ENCODE measurements around the gene FIGNL2.

The FIGNL2 gene

DNA sequence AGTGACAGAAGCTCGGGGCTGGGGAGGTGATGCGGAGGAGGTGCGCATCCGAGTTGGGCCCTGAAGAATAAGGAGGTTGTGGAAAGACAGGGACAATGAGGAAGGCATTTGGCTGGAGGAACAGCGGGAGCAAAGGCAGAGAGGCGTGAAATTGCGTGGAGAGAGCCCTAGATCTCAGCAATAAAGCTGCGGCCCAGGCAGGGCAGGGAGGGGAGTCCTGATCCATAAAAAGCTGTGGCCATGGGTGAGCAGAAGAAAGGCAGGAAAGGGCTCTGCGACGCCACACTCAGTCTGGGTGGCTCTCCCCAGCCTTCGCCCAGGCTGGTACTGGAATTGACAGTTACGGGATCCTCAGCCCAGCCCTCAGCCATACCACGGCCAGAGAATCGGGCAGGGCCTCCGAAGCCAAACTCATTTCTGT, 2.2 kb downstream of the FIGNL2 start:
- no peak overlapping the region for H3K27ac ChIP-seq

GRCh38 chr12:51845482-51845881, 3.0 kb downstream of the FIGNL2 start:
- TF ChIP-seq CTCF (conservative IDR thresholded peaks at IDR 0.05) (no peak), ZFX (IDR thresholded peaks at IDR 0.05) (no peak)
- H3K27ac ChIP-seq: no peak overlapping the region

More for the DNA sequence above, 2.2 kb downstream of the FIGNL2 start:
- TF ChIP-seq CTCF (conservative IDR thresholded peaks at IDR 0.05) (no peak), ZFX (IDR thresholded peaks at IDR 0.05) (no peak)

DNA sequence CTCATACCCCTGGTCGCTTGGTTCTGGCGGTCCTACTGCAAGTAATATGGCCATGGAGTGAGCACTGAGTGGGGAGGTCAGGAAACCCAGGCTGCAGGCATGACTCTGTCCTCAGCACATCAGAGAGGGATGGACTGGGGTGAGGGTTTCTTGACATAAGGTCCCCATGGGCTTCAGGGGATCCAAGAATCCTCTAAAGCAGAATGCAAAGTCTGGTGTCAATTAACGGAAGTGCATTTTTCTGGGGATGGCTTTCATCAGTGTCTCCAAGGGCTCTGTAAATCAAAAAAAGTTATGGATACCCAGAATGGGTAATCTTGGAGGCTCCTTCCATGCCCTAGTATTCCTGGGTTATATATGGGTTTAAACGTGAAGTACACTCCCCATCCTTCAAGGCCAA, 3.7 kb downstream of the FIGNL2 start:
- no peak for TF ChIP-seq CTCF (conservative IDR thresholded peaks at IDR 0.05)
- TF ChIP-seq ZFX (IDR thresholded peaks at IDR 0.05): no peak
- H3K27ac ChIP-seq: no peak overlapping the region

DNA sequence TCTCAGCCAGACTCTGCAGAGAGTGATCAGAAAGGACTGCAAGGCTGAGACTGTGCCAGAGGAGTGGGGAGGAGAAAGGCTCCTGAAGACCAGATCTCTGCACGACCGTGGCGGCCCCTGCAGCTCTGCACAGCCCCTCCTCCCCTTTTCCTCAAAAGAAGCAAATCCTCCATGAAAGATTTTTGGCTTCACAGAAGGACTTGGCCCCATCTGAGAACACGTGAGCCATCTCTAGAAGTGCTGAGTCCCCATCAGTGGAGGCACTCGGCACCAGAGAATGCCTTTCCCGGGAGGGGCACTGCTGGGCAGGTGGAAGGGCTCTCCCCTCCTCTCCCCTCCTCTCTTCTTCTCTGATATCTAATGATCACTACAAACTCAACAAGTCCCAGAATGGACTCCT, 6.8 kb downstream of the FIGNL2 start:
- TF ChIP-seq CTCF (conservative IDR thresholded peaks at IDR 0.05): no peak
- TF ChIP-seq ZFX (IDR thresholded peaks at IDR 0.05): no peak
- H3K27ac ChIP-seq: no peak overlapping the region

DNA sequence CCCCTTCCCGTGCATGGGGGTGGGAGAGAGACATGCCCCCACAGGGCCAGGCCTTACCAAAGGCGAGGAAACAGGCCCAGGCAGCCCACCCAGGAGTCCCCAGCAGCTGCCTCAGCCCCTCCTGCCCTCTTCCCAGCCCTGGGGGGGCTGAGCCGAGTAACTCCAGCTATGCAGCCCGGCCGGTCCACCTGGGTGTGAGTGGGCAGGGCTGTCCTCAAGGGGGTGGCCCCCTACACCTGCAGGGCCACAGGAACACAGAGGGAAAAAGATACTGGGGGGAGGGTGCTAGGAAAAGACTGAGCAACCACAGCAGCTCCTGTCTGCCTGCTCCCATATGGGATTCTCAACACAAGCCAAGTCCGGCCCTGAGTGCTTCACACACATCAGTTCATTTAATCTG, 7.6 kb downstream of the FIGNL2 start:
- no peak overlapping the region for H3K27ac ChIP-seq
- TF ChIP-seq ZFX (IDR thresholded peaks at IDR 0.05) (no peak), CTCF (conservative IDR thresholded peaks at IDR 0.05) (no peak)

DNA sequence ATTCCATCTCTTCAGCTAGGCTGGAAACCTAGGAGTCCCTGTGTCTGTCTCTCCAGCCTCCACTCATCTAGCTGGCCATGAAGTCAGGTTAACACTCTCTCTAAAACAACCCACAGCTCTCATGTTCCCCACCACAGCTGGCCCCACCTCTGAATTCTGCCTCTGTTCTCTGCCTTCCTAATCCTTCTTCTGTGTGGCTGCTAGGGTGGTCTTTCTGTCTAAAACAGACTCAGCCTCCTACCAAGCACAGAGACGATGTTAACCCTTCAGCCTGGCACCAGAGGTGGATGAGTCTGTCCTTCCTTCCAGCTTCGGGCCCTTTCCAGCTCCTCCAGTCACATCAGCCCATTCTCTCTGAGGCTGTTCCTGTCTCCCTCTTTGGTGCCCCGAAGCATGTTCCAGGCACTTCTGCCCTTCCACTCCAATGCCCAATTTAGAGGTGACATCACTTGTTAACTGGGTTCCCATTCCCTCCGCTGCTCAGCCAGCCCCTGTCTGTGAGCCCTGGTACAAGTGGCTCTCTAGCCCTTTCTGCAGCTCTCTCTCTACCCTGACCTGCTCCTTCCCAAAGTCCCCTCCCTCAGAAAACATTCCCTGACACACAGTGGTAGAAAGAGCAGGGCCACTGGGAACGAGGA, 9.1 kb downstream of the FIGNL2 start:
- no peak overlapping the region for H3K27ac ChIP-seq
- TF ChIP-seq CTCF (conservative IDR thresholded peaks at IDR 0.05) (no peak), ZFX (IDR thresholded peaks at IDR 0.05) (no peak)

GRCh38 chr12:51838762-51839161, 9.8 kb downstream of the FIGNL2 start:
- H3K27ac ChIP-seq: no peak overlapping the region
- no peak for TF ChIP-seq CTCF (conservative IDR thresholded peaks at IDR 0.05)
- no peak for TF ChIP-seq ZFX (IDR thresholded peaks at IDR 0.05)
